ENCODE data around the gene HDAC6.

DNA sequence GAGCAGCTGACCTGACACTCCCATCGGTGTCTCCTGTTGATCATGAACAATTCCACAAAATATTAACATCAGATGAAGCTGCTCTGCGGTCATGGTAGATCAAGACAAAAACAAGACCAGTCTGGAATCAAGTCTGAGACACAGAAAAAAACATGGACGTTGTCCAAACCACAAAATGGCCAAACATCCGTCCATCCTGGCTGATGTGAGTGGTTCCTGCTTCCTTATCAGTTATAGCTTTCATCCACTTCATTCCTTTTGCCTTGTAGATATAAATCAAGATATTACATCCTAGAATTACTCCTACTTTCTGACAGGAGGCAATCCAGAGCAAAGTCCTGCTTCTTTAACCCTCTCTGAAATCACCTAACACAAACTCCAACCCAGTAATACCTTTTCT is 62.3 kb downstream of the HDAC6 start:
- TF ChIP-seq, protein P1, sequence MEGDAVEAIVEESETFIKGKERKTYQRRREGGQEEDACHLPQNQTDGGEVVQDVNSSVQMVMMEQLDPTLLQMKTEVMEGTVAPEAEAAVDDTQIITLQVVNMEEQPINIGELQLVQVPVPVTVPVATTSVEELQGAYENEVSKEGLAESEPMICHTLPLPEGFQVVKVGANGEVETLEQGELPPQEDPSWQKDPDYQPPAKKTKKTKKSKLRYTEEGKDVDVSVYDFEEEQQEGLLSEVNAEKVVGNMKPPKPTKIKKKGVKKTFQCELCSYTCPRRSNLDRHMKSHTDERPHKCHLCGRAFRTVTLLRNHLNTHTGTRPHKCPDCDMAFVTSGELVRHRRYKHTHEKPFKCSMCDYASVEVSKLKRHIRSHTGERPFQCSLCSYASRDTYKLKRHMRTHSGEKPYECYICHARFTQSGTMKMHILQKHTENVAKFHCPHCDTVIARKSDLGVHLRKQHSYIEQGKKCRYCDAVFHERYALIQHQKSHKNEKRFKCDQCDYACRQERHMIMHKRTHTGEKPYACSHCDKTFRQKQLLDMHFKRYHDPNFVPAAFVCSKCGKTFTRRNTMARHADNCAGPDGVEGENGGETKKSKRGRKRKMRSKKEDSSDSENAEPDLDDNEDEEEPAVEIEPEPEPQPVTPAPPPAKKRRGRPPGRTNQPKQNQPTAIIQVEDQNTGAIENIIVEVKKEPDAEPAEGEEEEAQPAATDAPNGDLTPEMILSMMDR (IDR thresholded peaks at IDR 0.05), result no peak
- no peak for TF ChIP-seq EZH2 (IDR thresholded peaks at IDR 0.05)
